GM19468 (cell line): Measurements from ENCODE around the gene MAN1B1.

Source experiments
- ATAC-seq: cut with Tn5 transposase; IDR thresholded peaks from one replicate; pipeline ENCODE4 v1.9.1; 2021; ENCODE audit warnings: mild to moderate bottlenecking, moderate library complexity, moderate number of reproducible peaks; ENCODE audit not compliant: unreplicated experiment; ENCODE audit errors: extremely low read depth

The MAN1B1 gene

DNA sequence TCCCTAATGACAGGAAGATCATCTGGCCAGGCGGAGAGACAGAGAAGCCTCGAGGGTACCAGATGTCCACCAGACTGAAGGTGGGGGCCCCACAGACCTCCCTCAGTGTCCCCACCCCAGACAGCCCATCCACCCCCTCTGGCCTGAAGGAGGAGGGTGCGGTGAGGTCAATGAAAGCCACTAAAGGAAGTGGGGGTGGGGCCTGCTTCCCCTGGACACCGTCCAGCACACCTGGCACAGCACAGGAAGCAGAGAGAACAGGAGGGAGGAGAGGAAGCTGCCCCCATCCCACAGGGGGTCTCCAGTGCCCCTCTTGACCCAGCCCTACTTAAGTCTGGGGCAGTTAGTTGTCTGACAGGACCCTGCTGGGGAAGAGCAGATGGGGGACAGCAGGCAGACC is 71.8 kb downstream of the MAN1B1 start:
- no peak for ATAC-seq
